Esophagus (tissue), 2 donors: ENCODE results near the gene SCAMP3. TPM values are rescaled to one million over a fixed set of nuclear protein-coding genes. Genes with fewer than 3 reads are reported as not detected.

Experiments
- H3K27ac ChIP-seq, 2 donors: one replicate each; pipeline ENCODE4 v1.5.1; 2013; ENCODE audit warnings: low read depth in 2 of 2, mild to moderate bottlenecking in 2 of 2, inconsistent platforms in 1 of 2, low read length in 1 of 2, moderate library complexity in 1 of 2
- H3K27me3 ChIP-seq, 2 donors: one replicate each; pipeline ENCODE4 v1.6.1; 2013; ENCODE audit warnings: low read length in 2 of 2, control low read depth in 1 of 2, mild to moderate bottlenecking in 1 of 2; ENCODE audit not compliant: insufficient read depth in 2 of 2, control insufficient read depth in 1 of 2
- H3K36me3 ChIP-seq, 2 donors: one replicate each; pipeline ENCODE4 v1.6.1; 2013; ENCODE audit warnings: low read length in 1 of 2; ENCODE audit not compliant: control insufficient read depth in 2 of 2, insufficient read depth in 2 of 2
- H3K4me1 ChIP-seq, 2 donors: one replicate each; pipeline ENCODE4 v1.6.1; 2013; ENCODE audit warnings: low read length in 1 of 2; ENCODE audit not compliant: control insufficient read depth in 2 of 2, insufficient read depth in 2 of 2
- H3K4me3 ChIP-seq, 2 donors: one replicate each; pipeline ENCODE4 v1.5.1; 2013; ENCODE audit warnings: low read length in 2 of 2, mild to moderate bottlenecking in 2 of 2, low read depth in 1 of 2, moderate library complexity in 1 of 2
- H3K9me3 ChIP-seq, 2 donors: one replicate each; pipeline ENCODE4 v1.6.1; 2013; ENCODE audit warnings: mild to moderate bottlenecking in 2 of 2, low read depth in 1 of 2, low read length in 1 of 2, moderate library complexity in 1 of 2; ENCODE audit not compliant: control insufficient read depth in 2 of 2, insufficient read depth in 1 of 2
- WGBS, 2 donors: extraction: QIAGEN DNeasy Blood & Tissue Kit; methylation state at CpG; one replicate each; pipeline ENCODE4 v1.1.7; 2013; 5-methylcytosine and 5-hydroxymethylcytosine counted together
- polyA plus RNA-seq, 2 donors: library from polyadenylated mRNA; stranded (reverse); fragments of 200-250 nt; gene quantifications; one replicate each; pipeline ENCODE4 v1.2.3, GENCODE V29; 2013
- donor health status: healthy with polysubstance abuse.
- donor health status: Bipolar disorder and iron deficiency.

SCAMP3 gene
- 10 to 100 TPM; 20.2 to 47.3 TPM for polyA plus RNA-seq

GRCh38 chr1:155261852-155262673, at the start of gene SCAMP3:
SCAMP3 (minus strand) TSS chr1:155262360; CDS start chr1:155262151, 209 bp downstream.
- peaks cover 12 to 28% of the 10 kb centered on the region in 2 donors for H3K36me3 ChIP-seq
- WGBS, 2 donors = 0% methylated on average over 47 of the region's 47 CpGs

GRCh38 chr1:155309423-155310021, 47.4 kb upstream of the SCAMP3 start:
- Histone ChIP-seq H3K4me1 (peaks cover 3 to 13% of the 10 kb centered on the region in 2 donors), H3K27me3 (no peaks in the 10 kb centered on the region), H3K27ac (peak overlapping the region; percentile 82 to 94), H3K9me3 (no peaks in the 10 kb centered on the region), H3K4me3 (peak overlapping the region; percentile 73 to 98), H3K36me3 (peaks cover 3 to 8% of the 10 kb centered on the region in 2 donors)
- WGBS, 2 donors = 8 to 9% methylated on average over 11 of the region's 11 CpGs

More at GRCh38 chr1:155261852-155262673, at the start of gene SCAMP3:
- Histone ChIP-seq H3K27ac (peak within 1 kb of the TSS; percentile 92 to 97), H3K4me3 (peak within 1 kb of the TSS; percentile 82 to 90), H3K9me3 (no peaks in the 10 kb centered on the region), H3K4me1 (peaks cover 5% of the 10 kb centered on the region in 2 donors), H3K27me3 (no peaks in the 10 kb centered on the region)

- WGBS, 2 donors = 0% methylated on average over 51 of the region's 51 CpGs
These were observed 46.6 kb upstream of the SCAMP3 start, which contains the start of gene FDPS for GRCh38 chr1:155308493-155309422. FDPS (plus strand) TSS chr1:155308866; CDS start chr1:155309790, 924 bp downstream.

DNA sequence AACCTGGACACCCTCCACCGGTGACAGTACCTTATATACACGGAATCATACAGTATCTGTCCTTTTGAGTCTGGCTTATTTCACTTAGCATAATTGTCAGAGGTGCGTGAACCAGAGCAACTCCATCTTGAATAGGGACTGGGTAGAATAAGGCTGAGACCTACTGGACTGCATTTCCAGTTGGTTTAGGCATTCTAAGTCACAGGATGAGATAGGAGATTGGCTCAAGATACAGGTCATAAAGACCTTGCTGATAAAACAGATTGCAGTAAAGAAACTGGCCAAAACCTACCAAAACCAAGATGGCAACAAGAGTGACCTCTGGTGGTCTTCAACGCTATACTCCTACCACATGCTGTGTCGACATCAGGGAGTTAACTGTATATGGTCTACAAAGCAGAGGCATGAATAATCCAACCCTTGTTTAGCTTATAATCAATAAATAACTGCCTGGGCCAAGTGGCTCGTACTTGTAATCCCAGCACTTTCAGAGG, 45.1 kb upstream of the SCAMP3 start:
- Histone ChIP-seq H3K4me3 (no peak overlapping the region), H3K9me3 (no peaks in the 10 kb centered on the region), H3K36me3 (peaks cover 0 to 4% of the 10 kb centered on the region in 2 donors), H3K27ac (no peak overlapping the region), H3K4me1 (peaks cover 3 to 9% of the 10 kb centered on the region in 2 donors), H3K27me3 (no peaks in the 10 kb centered on the region)
- WGBS, 2 donors = 60 to 66% methylated on average over 6 of the region's 6 CpGs

More at GRCh38 chr1:155308493-155309422, 46.6 kb upstream of the SCAMP3 start, which contains the start of gene FDPS:
- no peaks in the 10 kb centered on the region for H3K27me3 ChIP-seq
- peak within 1 kb of the TSS; percentile 73 to 98 for H3K4me3 ChIP-seq
- peaks cover 3 to 13% of the 10 kb centered on the region in 2 donors for H3K4me1 ChIP-seq
- peaks cover 3 to 8% of the 10 kb centered on the region in 2 donors for H3K36me3 ChIP-seq
- peak within 1 kb of the TSS; percentile 86 to 94 for H3K27ac ChIP-seq
- no peaks in the 10 kb centered on the region for H3K9me3 ChIP-seq

DNA sequence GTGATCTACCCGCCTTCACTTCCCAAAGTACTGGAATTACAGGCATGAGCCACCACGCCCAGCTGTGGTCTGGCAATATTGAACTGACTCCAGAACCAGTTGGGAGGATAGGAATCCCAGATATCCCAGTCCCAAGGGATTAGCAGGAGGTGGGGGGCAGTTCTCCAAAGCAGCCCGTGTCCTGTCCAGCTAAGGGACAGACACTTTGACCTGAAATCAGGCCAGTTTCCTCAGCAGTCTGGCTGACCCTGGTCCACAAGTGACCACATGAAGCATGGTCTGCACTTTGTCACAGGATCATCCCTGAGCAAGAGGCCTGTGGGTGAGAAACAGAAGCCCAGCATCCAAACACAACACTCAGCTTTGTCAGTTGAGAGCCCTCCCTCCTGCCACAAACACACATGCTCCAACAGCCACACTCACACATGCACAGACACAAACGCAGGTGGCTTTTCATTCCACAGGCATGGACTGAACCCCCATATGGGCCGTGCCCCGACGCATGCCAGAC, 43.8 kb upstream of the SCAMP3 start:
- no peaks in the 10 kb centered on the region for H3K9me3 ChIP-seq
- peaks cover 3 to 9% of the 10 kb centered on the region in 2 donors for H3K4me1 ChIP-seq
- H3K4me3 ChIP-seq = no peak overlapping the region
- H3K27ac ChIP-seq = peak overlapping the region in 1 of 2 donors; percentile 5
- H3K27me3 ChIP-seq = no peaks in the 10 kb centered on the region
- WGBS, 2 donors = 63 to 70% methylated on average over 7 of the region's 7 CpGs
- no peaks in the 10 kb centered on the region for H3K36me3 ChIP-seq

- Histone ChIP-seq H3K27me3 (no peaks in the 10 kb centered on the region), H3K9me3 (no peaks in the 10 kb centered on the region), H3K4me1 (peaks cover 2 to 7% of the 10 kb centered on the region in 2 donors), H3K4me3 (no peak overlapping the region), H3K27ac (no peak overlapping the region), H3K36me3 (no peaks in the 10 kb centered on the region)
- WGBS, 2 donors = 72 to 83% methylated on average over 11 of the region's 11 CpGs
These were observed 42.5 kb upstream of the SCAMP3 start for GRCh38 chr1:155304558-155305063.

DNA sequence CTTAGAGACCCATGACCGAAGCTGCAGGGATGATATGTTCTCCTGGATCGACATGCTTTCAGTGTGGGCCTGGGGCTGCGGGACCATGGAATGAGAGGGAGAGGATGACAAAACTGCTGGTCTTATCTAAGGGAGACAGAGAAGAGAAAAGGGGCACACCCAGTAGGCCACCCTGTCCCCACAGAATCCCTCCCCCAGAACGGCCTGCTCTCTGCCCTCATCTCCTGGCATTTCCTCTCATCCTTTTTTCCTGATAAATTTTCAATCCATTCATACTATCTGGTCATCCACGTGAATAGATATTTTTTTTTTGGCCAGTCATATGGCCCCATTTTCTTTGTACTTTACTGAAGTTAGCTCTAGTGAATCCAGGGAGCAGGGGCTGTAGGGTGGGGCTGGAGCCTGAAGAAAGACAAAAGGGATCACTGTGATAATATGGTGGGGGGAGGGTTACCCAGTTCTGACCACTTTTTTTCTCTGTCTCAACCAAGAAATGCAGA, 39.2 kb upstream of the SCAMP3 start, which contains the start of gene PKLR:
PKLR (minus strand) TSS at position 97 of the 500 bp plus-strand sequence; CDS start at position 54, 43 bp downstream.
- no peak within 1 kb of the TSS for H3K4me3 ChIP-seq
- peaks cover 0 to 5% of the 10 kb centered on the region in 2 donors for H3K4me1 ChIP-seq
- no peak within 1 kb of the TSS for H3K27ac ChIP-seq
- no peaks in the 10 kb centered on the region for H3K27me3 ChIP-seq
- 85 to 91% methylated on average over 5 of the region's 5 CpGs for WGBS, 2 donors
- H3K36me3 ChIP-seq = no peaks in the 10 kb centered on the region
- H3K9me3 ChIP-seq = no peaks in the 10 kb centered on the region

GRCh38 chr1:155300553-155301329, 38.6 kb upstream of the SCAMP3 start:
- WGBS, 2 donors = 74 to 85% methylated on average over 9 of the region's 9 CpGs
- no peak overlapping the region for H3K27ac ChIP-seq

More at GRCh38 chr1:155300553-155301329, 38.6 kb upstream of the SCAMP3 start:
- Histone ChIP-seq H3K36me3 (no peaks in the 10 kb centered on the region), H3K27me3 (no peaks in the 10 kb centered on the region), H3K4me1 (peaks cover 0 to 4% of the 10 kb centered on the region in 2 donors), H3K4me3 (no peak overlapping the region), H3K9me3 (no peaks in the 10 kb centered on the region)
